Activated T-helper 1 cell treated with anti-CD3 and anti-CD28 coated beads, Interleukin-12 subunit alpha, Interleukin-12 subunit beta, Interleukin-2, Interleukin-4 antibody, amounts not matched to agents 30 ng/mL and 10 ng/mL and 1 ng/mL, durations not matched to agents 14 hours and 24 hours and 36 hours (primary cell): ENCODE measurements around the gene RBP5. TPM values are rescaled to one million over a fixed set of nuclear protein-coding genes. Genes with fewer than 3 reads are reported as not detected.

Experiments used
- DNase-seq: peaks from one replicate; pipeline ENCODE4 v3.0.0; 2021; ENCODE audit warnings: low spot score
- H3K27ac Mint-ChIP-seq: one replicate; pipeline ENCODE4 v1.8.0; 2021; ENCODE audit warnings: mild to moderate bottlenecking, mixed read lengths
- H3K27me3 Mint-ChIP-seq: one replicate; pipeline ENCODE4 v1.8.0; 2022; ENCODE audit warnings: mild to moderate bottlenecking, moderate library complexity, mixed read lengths; ENCODE audit not compliant: insufficient read depth
- H3K36me3 Mint-ChIP-seq: one replicate; pipeline ENCODE4 v1.8.0; 2021; ENCODE audit warnings: low read depth, mixed read lengths
- H3K4me1 Mint-ChIP-seq: one replicate; pipeline ENCODE4 v1.8.0; 2021; ENCODE audit warnings: low read depth, mixed read lengths
- H3K4me3 Mint-ChIP-seq: one replicate; pipeline ENCODE4 v1.8.0; 2021; ENCODE audit warnings: mild to moderate bottlenecking, moderate library complexity, mixed read lengths
- H3K9me3 Mint-ChIP-seq: one replicate; pipeline ENCODE4 v1.8.0; 2021; ENCODE audit warnings: mixed read lengths
- intact Hi-C: fragments of 100-400 bp; cut with micrococcal nuclease; formaldehyde crosslinking; loops from one replicate; pipeline ENCODE4 v1.15.1; 2024
- total RNA-seq: library from RNA; stranded (reverse); gene quantifications from 2 replicates; pipeline ENCODE4 v1.2.3, GENCODE V29; 2022

RBP5 gene, protein sequence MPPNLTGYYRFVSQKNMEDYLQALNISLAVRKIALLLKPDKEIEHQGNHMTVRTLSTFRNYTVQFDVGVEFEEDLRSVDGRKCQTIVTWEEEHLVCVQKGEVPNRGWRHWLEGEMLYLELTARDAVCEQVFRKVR
- total RNA-seq = 0.51 TPM in 1 of 2 replicates, not detected in the other

DNA sequence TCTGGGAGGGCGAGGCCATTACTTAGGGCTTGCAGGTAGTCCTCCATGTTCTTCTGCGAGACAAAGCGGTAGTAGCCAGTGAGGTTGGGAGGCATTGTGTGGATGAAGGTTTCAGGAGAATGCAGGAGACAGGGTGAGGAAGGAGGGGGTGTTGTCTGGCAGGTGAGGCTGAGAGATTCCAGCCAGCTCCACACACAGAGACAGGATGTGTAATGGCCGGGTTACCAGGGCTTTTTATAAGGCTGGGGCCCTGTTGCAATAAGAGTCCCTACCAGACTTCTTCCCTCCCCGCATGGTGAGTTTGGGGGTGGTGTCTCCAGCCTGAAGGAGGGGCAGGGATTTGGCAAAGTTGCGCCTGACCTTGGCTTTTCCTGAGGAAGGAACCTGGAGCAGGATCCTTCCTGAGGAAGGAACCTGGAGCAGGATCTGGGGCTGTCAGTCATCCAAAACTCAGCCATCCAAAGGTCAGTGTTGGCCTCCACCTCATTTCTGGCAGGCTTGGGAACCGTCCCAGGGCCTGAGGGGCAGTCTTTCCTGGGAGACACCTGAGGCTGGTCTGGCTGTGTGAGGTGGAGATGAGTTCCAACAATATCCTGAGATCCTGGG lies at the start of gene RBP5:
TSS of gene RBP5 (minus strand) at position 209 of the 606 bp plus-strand sequence. CDS start at position 95, 114 bp downstream.
- no peak for DNase-seq
- Mint-ChIP-seq H3K4me3 (peak within 1 kb of the TSS; percentile 96), H3K27me3 (no peaks in the 10 kb centered on the region), H3K4me1 (peaks cover 37% of the 10 kb centered on the region), H3K9me3 (no peaks in the 10 kb centered on the region), H3K27ac (peak within 1 kb of the TSS; percentile 91), H3K36me3 (peaks cover 18% of the 10 kb centered on the region)
- intact Hi-C loops = no loop called here

DNA sequence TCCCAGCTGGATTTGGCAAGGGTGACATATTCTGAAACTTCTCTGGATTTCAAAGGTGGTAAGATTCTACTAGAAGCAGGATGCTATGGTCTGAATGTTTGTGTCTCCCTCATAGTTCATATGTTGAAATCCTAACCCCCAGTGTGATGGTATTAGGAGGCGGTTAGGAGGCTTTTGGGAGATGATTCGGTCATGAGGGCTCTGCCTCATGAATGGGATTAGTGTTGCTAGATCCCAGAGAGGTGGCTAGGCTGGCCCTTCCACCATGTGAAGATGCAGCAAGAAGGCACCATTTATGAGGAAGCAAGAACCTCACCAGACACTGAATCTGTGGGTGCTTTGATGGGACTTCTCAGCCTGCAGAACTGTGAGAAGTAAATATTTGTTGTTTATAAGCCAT lies 49.8 kb upstream of the RBP5 start:
- H3K4me1 Mint-ChIP-seq = no peaks in the 10 kb centered on the region
- intact Hi-C loops = no loop called here
- peaks cover 34% of the 10 kb centered on the region for H3K27me3 Mint-ChIP-seq
- no peaks in the 10 kb centered on the region for H3K36me3 Mint-ChIP-seq
- no peak for DNase-seq
- no peak overlapping the region for H3K4me3 Mint-ChIP-seq
- H3K27ac Mint-ChIP-seq = no peak overlapping the region
- H3K9me3 Mint-ChIP-seq = no peaks in the 10 kb centered on the region

DNA sequence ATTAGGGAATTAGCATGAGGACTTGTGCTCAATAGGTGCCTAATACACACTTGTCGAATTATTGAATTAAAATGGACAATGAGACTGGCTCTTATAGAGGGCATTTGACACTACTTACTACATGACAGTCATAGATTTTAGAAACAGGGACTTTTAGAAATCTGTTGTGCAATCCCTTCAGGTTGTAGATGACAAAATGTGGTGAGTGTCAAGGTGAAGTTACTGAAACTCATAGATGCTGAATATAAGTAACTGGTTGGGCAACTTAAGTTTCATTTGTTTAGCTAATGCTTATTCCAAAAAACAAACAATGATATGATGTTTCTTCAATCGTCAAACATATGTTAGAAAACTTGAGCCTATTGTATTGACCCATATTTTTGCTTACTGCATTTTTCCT lies 47.9 kb upstream of the RBP5 start:
- Mint-ChIP-seq H3K36me3 (no peaks in the 10 kb centered on the region), H3K27ac (no peak overlapping the region), H3K4me1 (no peaks in the 10 kb centered on the region), H3K9me3 (peaks cover 7% of the 10 kb centered on the region), H3K4me3 (no peak overlapping the region), H3K27me3 (peaks cover 38% of the 10 kb centered on the region)
- intact Hi-C loops = no loop called here
- DNase-seq = no peak

DNA sequence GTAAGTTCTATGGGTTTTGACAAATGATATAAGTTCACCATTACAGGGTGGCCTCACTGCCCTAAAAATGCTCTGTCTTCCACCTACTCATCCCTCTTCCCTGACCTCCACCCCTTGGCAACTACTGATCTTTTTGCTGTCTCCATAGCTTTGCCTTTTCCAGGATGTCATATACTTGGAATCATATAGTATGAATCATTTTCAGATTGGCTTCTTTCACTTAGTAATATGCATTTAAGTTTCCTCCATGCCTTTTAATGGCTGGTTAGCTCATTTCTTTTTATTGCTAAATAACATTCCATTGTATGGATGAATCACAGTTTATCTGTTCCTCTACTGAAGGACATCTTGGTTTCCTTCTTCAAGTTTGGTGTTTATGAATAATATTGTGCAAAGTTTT lies 46.8 kb upstream of the RBP5 start:
- no peak for DNase-seq
- H3K36me3 Mint-ChIP-seq = no peaks in the 10 kb centered on the region
- intact Hi-C loops = no loop called here
- H3K9me3 Mint-ChIP-seq = peaks cover 9% of the 10 kb centered on the region
- H3K4me3 Mint-ChIP-seq = no peak overlapping the region
- no peak overlapping the region for H3K27ac Mint-ChIP-seq
- H3K4me1 Mint-ChIP-seq = no peaks in the 10 kb centered on the region
- peaks cover 38% of the 10 kb centered on the region for H3K27me3 Mint-ChIP-seq

DNA sequence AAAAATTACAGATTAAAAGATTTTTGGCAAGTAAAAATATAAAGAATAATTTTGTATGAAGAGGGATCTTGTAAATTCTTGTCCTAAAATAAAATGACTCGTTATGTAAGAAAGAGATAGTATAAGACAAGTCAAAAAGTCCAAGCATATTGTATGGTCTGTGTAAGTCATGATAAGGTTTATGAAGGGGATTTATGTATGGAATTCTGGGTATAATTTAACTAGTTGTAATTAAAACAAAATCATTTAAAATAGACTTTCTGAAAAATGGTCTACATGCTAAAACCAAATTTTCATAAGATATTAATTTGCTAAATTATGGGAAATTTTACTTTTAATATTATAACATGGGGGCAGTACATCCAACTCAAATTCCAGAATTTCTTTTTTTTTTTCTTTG lies 43.2 kb upstream of the RBP5 start:
- Mint-ChIP-seq H3K4me3 (no peak overlapping the region), H3K9me3 (peaks cover 42% of the 10 kb centered on the region), H3K4me1 (no peaks in the 10 kb centered on the region), H3K27me3 (peaks cover 26% of the 10 kb centered on the region), H3K27ac (no peak overlapping the region), H3K36me3 (peaks cover 3% of the 10 kb centered on the region)
- no peak for DNase-seq
- intact Hi-C loops = no loop called here

DNA sequence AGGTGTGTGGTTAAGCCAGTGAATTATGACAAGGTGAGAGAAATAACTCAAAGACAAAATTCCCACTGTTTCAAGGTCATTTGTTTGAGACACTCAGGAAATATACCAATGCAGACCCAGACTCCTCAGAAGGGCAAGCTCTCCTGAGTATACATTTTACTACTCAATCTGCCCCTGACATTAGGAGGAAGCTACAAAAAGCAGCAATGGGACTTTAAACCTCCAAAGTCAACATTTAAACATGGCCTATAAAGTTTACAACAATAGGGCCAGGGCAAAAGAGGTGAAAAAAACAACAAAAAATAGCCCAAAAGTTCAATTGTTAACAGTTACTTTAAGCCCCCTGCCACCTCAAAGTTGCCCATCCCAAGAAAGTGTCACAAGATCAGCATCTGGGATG lies 41.3 kb upstream of the RBP5 start:
- Mint-ChIP-seq H3K36me3 (peaks cover 3% of the 10 kb centered on the region), H3K4me3 (no peak overlapping the region), H3K27me3 (peaks cover 15% of the 10 kb centered on the region), H3K4me1 (no peaks in the 10 kb centered on the region), H3K27ac (no peak overlapping the region), H3K9me3 (peaks cover 51% of the 10 kb centered on the region)
- DNase-seq = no peak
- intact Hi-C loops = no loop called here

DNA sequence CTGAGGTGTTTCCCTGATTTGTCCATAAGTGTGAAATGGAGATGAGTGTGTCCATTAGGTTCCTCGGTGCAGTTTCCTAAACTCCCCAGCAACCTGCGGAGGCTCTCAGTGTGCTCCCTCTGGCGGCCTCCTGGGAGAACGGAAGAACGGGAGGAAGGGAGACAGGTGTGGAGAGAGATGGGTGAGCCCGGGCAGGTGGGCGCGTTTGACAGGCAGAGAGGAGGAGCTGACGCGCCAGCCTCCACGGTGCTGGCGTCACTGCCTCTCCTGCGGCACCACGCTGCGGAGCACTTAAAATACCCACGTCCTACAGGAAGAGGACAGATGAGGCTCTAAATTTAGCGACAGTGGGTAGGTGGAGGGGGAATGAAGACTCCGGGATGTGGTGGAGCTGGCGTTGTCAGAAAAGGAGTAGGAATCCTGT lies 34.0 kb upstream of the RBP5 start:
- intact Hi-C loops = no loop called here
- DNase-seq = no peak
- no peak overlapping the region for H3K4me3 Mint-ChIP-seq
- no peak overlapping the region for H3K27ac Mint-ChIP-seq
- H3K9me3 Mint-ChIP-seq = peaks cover 20% of the 10 kb centered on the region
- H3K36me3 Mint-ChIP-seq = peaks cover 4% of the 10 kb centered on the region
- no peaks in the 10 kb centered on the region for H3K4me1 Mint-ChIP-seq
- H3K27me3 Mint-ChIP-seq = peaks cover 11% of the 10 kb centered on the region

DNA sequence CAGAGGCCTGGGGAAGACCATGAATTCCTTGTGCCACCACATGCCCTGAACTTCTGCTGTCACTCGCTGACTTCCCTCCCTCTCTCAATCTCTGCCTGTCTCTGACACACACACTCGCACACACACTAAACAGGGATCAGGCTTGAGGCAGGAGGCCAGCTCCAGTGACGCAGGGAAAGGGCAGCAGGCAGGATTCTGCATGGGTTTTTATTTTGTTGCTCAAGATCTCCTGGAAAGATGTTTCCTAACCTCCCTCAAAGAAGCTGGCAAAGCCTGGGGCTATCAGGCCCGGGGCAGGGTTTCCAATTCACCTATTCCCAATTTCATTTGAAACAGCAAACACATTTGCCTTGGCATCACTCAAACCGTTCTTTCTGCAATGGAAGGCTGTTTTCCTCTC lies 33.1 kb upstream of the RBP5 start:
- Mint-ChIP-seq H3K27ac (no peak overlapping the region), H3K36me3 (peaks cover 4% of the 10 kb centered on the region), H3K9me3 (peaks cover 12% of the 10 kb centered on the region), H3K27me3 (peaks cover 11% of the 10 kb centered on the region), H3K4me3 (no peak overlapping the region), H3K4me1 (no peaks in the 10 kb centered on the region)
- DNase-seq = no peak
- intact Hi-C loops = no loop called here

DNA sequence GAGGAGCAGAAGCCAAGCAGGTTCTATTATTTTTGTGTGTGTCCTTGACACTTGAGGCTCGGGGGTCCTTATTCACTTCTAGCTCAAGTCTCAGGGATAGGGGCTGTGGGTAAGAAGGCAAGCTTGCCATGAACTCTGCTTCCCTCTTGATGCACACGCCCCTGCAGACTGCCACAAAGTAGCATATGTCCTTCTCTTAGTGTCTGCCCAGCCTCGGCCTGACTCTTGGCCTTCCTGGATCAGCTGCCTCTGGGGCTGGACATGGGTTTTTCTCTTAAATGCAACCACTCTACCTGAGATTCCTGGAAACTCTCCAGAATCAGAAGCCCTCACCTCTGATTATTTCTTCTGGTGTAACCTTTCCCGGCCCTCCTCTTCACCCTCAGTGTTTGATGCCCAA lies 32.6 kb upstream of the RBP5 start:
- Mint-ChIP-seq H3K4me1 (no peaks in the 10 kb centered on the region), H3K27ac (no peak overlapping the region), H3K9me3 (peaks cover 7% of the 10 kb centered on the region), H3K27me3 (peaks cover 11% of the 10 kb centered on the region), H3K36me3 (peaks cover 6% of the 10 kb centered on the region), H3K4me3 (no peak overlapping the region)
- intact Hi-C loops = no loop called here
- no peak for DNase-seq

DNA sequence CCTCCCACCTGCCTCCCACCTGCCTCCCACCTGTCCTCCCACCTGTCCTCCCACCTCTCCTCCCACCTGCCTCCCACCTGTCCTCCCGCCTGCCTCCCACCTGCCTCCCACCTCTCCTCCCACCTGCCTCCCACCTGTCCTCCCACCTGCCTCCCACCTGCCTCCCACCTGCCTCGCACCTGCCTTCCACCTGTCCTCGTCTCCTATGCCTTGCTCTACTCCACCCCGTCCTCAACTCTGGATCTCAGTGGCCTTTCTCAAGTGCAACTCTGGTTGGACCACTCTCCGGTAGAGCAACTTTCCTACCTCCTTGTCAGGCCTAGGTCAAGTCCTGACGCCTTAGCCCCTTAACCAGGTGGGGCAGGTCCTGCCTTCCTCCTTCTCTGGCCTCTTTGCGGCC lies 31.5 kb upstream of the RBP5 start:
- no peaks in the 10 kb centered on the region for H3K4me1 Mint-ChIP-seq
- intact Hi-C loops = no loop called here
- H3K27me3 Mint-ChIP-seq = peaks cover 9% of the 10 kb centered on the region
- DNase-seq = no peak
- H3K9me3 Mint-ChIP-seq = peaks cover 3% of the 10 kb centered on the region
- peak overlapping the region; percentile 62 for H3K27ac Mint-ChIP-seq
- H3K4me3 Mint-ChIP-seq = no peak overlapping the region
- H3K36me3 Mint-ChIP-seq = peaks cover 8% of the 10 kb centered on the region

DNA sequence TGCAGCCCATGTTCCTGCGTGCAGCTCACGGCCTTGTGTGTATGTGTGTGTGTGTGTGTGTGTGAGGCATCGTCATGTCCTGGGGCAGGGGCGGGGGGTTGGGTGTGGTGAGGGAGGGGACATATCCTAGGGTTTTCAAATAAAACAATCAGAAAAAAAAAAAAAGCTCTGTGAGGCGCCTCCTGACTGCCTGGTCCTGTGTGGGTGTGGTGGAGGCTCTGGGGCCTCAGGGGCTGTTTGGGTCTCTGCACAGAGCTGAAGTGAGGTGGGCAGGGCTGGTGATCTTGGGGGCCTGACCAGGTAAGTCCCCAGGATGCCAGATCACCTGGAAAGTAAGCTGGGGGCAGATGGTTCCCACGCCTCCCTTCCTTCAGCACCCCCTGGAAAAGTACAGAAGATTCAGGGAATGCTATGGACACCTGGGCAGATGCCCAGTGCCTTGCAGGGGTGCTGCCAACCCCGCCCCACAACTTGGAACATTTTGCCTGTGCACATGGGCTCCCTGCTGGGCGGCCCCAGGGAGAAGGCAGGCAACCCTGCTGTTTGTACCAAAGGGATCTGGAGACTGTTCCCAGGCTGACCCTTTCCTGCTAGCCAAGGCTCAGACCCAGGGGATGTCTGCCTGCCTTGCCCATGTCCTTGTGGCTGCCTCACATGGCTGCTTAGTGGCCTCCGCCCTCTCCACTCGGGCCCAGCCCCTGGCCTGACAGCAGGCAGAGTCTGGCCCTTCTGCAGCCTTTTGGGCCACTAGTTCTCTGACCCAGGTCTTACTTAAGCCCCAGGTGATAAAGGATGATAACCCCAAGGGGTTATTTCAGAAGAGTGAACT lies 30.3 kb upstream of the RBP5 start:
- DNase-seq = no peak
- Mint-ChIP-seq H3K4me1 (no peaks in the 10 kb centered on the region), H3K36me3 (peaks cover 14% of the 10 kb centered on the region), H3K27ac (no peak overlapping the region), H3K27me3 (peaks cover 9% of the 10 kb centered on the region), H3K9me3 (no peaks in the 10 kb centered on the region), H3K4me3 (no peak overlapping the region)
- intact Hi-C loops = no loop called here

DNA sequence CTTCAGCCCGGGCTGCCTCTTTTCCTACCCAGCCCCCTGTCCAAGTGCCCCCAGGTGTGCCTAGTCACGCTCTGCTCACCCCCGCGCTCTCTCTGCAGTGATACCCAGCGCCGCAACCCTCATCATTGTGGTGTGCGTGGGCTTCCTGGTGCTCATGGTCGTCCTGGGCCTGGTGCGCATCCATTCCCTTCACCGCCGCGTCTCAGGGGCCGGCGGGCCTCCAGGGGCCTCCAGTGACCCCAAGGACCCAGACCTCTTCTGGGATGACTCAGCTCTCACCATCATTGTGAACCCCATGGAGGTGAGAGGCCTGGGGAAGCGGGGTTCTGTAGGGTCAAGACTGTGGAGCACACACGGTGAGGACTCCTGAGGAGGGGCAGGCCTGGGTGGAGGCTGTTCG lies 28.7 kb upstream of the RBP5 start:
- H3K27ac Mint-ChIP-seq = no peak overlapping the region
- no peak for DNase-seq
- peaks cover 5% of the 10 kb centered on the region for H3K27me3 Mint-ChIP-seq
- H3K36me3 Mint-ChIP-seq = peaks cover 15% of the 10 kb centered on the region
- no peak overlapping the region for H3K4me3 Mint-ChIP-seq
- no peaks in the 10 kb centered on the region for H3K9me3 Mint-ChIP-seq
- intact Hi-C loops = no loop called here
- no peaks in the 10 kb centered on the region for H3K4me1 Mint-ChIP-seq
